Hindlimb muscle (tissue), 1 donor: ENCODE measurements around the gene MRNIP. TPM values are rescaled to one million over a fixed set of nuclear protein-coding genes. Genes with fewer than 3 reads are reported as not detected.

Experiments
- DNase-seq: peaks from one replicate; pipeline ENCODE4 v3.0.0-alpha.2; 2013
- polyA plus RNA-seq: library from polyadenylated mRNA; unstranded; fragments of 120-200 nt; gene quantifications from one replicate; pipeline ENCODE4 v1.2.1, GENCODE V29; 2013; ENCODE audit not compliant: insufficient read length

The MRNIP gene
- polyA plus RNA-seq, 1 donor: 15.4 TPM

DNA sequence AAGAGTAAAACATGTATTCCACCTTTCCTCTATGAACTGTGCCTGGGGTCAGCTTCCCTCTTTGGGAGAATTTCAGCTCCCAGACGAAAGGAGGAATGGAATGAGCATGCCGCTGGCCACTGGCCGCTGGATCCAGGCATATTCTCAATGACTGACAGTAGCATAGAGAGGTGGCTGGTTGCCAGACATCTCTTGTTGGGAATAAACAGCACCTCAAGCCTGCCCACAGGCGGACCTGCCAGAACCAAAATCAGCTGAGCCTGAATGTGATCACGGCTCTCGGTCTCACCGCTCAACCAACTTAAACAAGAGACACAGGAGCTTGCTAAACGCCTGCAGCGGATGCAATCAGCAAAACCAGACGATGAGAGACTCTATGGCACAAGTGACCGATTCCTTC, 28.5 kb upstream of the MRNIP start:
- DNase-seq: no peak

DNA sequence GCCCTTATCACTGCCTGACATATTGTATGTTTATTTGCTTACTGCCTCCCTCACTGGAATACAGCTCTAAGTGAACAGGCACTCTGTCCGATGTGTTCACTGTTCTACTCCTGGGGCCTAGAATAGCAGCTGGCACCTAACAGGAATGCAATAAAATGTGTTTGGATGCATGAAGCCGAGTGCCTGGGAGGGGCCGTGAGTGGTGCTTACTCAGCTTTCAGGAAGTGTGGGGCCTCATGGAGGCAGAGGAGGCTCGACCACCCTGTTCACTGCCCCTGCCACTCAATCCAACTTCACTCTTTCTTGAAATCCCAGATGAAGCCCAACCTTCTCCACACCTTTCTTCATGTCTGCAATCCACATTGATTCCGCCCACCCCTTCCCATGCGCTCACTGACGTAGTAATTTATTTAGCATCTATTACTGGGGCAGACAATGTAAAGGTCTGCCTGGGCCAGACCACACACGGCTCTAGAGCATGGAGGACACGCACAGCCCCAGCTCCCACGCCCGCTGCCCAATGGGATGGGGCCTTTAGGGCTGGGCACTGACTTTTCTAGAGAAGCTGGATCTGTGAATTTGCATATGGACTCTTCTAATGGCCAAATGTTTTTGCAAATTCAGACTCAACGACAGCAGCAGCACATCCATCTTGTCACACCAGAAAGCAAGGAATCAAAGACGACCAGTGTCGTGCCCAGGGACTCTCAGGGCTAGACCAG, 27.7 kb upstream of the MRNIP start:
- DNase-seq: no peak

GRCh38 chr5:179885491-179886090, 27.0 kb upstream of the MRNIP start:
- no peak for DNase-seq

DNA sequence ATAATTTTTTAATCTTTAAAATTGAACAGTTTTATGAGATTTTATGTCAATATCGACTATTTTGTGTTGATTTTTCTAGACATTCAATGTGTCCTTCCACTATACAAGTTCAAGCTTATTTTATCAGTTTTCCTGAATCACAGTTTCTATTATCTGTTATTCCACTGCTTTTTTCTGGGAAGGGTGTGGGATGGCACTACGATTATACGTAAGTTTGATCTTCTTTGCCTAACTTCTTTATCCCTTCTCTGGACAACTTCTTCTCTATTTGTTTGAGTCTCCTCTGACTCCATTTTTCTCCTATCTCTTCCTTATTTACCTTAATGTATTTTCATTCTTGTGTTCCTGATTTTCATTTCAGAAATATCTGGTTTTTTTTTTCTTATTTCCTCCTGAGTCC, 24.5 kb upstream of the MRNIP start:
- no peak for DNase-seq

DNA sequence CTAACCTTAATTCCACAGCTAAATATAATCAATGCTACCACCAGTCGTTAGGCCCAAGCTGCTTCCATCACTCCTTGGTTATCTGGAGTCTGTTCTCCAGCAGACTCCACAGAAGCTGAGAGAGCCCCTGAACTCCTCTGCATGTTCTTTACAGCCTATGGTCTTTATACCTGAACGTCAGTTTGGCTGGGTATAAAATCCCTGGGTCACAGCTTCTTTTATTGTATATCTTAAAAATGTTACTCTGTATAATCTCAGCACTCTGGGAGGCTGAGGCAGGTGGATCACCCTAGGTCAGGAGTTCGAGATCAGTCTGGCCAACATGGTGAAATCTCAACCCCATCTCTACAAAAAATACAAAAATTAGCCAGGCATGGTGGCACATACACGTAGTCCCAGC, 23.7 kb upstream of the MRNIP start:
- DNase-seq: no peak

DNA sequence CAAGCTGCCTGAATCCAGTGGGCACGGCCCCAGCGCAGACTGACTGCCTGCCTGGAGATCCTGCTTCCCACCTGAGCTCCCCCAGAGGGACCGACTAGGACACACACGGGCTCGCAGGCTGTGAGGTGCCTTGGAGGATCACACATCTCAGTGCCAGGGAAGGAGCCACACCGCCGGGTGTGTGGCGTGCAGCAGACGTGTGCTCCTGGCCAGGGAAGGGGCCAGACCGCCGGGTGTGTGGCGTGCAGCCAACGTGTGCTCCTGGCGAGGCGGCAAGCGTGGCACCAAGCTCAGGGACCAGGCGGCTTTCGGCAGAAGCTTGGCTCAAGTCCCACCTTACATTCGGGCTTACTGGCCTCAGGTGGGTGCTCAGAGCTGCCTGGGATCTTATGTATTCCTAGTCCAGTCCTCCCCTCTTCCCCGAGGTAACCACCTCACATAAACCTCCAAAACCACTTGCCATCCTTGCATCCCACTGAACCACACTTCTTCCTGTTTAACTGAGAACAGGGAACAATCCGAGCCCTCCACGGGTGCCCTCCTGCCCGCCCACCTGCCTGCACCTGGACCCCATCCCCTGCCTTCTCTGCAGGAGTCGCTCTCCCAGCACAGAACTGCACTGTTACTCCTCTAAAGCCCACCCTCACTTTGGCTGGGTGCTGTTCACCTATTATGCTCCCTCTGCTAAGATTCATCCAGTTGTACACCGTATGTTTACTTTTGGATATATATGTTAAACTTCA, 22.4 kb upstream of the MRNIP start:
- no peak for DNase-seq

DNA sequence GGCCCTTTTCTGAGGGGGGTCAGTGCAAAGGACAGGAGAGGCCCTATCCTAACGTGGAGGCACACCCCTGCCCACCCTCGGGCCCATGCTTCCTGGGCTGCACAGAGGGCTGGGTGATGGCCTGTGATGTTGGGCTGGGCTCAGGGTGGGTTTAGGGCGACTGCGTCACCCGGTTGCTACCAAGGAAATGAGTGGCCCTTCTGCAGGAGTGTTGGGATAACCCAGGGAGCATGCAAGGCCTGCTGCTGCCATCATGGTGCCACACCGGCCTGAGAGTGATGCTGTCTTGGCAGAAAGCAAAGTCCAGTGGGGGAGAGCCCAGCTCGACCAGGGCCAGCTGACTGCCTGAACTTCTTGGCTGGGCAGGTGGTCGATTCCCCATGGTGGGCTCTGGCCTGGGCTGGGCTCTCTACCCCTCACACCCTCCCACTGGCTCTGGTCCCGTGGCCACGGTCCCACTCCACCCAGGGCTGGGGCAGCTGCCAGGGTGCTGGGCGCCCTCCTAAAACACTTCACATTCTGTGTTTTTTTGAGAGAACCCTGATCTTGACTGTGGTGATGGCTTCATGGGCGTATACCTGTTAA, 21.5 kb upstream of the MRNIP start:
- no peak for DNase-seq

DNA sequence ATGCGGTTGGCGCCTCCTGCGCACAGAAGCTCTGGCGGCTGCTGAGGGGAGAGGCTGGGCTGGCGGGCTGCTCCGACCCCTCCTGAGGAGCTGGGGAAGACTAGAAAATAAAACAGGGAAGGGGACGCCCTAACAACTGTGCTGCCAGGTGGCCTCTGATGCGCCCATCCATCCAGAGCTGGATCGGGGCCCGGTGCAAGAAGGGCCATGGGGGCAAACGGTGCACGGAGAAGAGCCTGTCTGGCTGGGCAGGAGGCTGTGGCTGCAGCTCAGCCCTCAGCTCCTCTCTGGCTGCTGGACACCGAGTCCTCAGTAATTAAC, 21.0 kb upstream of the MRNIP start:
- DNase-seq: no peak

- DNase-seq: no peak
Measured at GRCh38 chr5:179879003-179879689, 20.5 kb upstream of the MRNIP start.

DNA sequence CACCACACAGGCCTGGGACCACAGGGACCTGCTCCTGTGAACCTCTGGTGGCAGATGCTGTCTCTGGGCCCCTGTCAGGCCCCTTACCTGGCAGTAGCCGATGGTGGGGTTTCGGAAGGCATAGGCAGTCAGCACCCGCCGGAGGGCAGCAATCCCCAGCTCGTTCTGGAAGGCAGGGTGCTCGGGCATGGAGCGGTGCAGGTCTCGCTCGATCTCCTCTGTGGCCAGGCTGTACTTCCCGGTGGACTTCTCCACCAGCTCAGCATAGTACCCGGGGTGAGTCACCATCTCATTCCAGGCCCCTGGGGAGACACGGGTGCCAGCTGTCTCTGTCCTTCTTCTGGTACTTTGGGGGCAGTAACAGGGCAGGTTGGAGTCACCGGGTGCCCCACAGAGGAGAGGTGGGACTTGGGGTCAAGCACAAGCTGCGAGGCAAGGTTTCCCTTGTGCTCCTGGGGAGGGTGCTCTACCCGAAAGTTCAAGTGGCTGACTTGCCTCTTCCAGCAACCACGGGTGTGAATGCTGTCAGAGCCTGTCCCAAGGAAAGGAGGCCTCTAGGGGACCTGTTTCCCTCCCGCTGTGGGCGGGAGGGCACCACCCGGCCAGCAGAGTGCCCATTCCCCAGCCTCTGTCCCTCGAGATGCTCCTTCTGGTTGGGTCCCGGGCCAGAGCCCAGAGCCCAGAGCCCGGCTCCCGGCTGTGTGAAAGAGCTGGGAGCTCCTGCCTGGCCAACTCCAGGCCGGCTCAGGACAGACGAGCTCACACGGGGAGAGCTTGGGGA, 19.8 kb upstream of the MRNIP start:
- DNase-seq: no peak

GRCh38 chr5:179876610-179876952, 18.0 kb upstream of the MRNIP start:
- DNase-seq: no peak

- DNase-seq: no peak
Measured at GRCh38 chr5:179875741-179876609, 17.4 kb upstream of the MRNIP start.

GRCh38 chr5:179874536-179875292, 16.1 kb upstream of the MRNIP start:
- no peak for DNase-seq

GRCh38 chr5:179874136-179874535, 15.5 kb upstream of the MRNIP start:
- no peak for DNase-seq

GRCh38 chr5:179873588-179874110, 15.0 kb upstream of the MRNIP start:
- DNase-seq: no peak

GRCh38 chr5:179872828-179873575, 14.4 kb upstream of the MRNIP start:
- DNase-seq: no peak

GRCh38 chr5:179872055-179872827, 13.6 kb upstream of the MRNIP start:
- DNase-seq: no peak

DNA sequence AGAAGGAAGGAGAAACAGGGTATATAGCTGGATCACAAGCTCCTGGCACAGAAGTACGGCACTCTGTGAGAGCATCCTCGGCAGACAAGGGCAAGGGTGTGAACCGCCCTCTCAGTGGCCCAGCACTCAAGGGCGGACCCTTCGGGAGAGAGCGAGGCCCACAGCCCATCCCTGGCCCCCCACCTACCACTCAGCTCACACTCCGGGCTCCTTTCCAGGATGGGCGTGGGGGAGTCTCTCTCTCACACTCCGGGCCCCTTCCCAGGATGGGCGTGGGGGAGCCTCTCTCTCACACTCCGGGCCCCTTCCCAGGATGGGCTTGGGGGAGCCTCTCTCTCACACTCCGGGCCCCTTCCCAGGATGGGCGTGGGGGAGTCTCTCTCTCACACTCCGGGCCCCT, 12.9 kb upstream of the MRNIP start:
- DNase-seq: peak; percentile 46

DNA sequence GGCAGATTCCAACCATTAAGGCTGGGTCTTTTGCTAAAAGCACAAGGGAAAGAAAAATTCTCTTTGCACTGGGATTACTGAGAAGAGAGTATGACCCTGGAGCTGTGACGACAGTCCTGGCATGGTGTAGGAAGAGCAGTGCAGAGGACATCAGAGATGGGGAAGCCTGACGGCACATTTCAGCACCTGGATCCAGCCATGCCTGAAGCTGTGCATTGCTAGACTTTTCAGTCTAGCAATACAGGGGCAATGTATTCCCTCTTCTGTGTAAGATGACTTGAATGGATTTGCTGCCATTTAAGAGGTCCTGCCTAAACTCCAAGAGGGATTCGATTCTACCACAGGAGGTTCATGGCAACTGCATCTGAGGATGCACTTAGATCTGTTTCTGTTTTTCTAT, 12.3 kb upstream of the MRNIP start:
- DNase-seq: no peak
